GM19372 (cell line): Measurements from ENCODE around the gene CELF2.
A peak's percentile ranks its signal among the peaks of the same experiment; 100 is the strongest.

Experiments used
- ATAC-seq: cut with Tn5 transposase; IDR thresholded peaks from one replicate; pipeline ENCODE4 v1.9.1; 2021; ENCODE audit warnings: mild to moderate bottlenecking, low read depth, moderate library complexity; ENCODE audit not compliant: unreplicated experiment

The CELF2 gene

DNA sequence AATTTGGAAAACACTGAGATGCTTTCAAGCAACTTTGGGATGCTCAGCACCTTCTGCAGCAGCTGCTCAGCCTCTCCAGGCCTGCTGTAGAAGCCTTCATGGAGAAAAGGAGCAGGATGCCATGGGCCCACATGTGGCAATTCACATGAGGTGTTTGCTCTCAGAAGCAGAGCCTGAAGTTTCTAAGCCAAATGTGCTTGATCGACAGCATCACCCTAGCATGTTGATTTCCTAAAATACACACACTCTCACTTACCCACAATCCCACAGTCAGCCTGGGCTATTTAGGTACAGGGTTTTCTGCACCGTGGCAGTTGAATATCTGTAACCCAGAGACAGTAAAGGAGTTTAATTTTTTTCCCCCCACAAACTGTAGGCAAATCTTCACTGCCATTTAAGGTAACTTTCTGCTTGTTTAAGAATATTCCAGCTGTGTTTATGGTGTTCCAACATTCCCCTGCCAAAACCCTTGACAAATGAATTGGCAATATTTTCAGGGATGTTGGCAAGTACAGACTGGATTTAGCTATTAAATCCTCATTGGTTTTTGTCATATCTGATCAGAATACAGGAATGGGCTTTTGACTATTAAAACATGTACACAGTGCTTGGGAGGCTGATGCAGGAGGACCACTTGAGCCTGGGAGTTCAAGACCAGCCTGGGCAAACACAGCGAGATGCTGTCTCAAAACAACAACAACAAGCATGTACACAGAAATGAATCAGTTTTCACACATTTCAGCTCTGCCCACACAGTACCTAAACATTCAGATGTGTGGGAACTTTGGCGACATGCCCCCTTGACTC lies 244.2 kb downstream of the CELF2 start:
- ATAC-seq, result peak; percentile 42

DNA sequence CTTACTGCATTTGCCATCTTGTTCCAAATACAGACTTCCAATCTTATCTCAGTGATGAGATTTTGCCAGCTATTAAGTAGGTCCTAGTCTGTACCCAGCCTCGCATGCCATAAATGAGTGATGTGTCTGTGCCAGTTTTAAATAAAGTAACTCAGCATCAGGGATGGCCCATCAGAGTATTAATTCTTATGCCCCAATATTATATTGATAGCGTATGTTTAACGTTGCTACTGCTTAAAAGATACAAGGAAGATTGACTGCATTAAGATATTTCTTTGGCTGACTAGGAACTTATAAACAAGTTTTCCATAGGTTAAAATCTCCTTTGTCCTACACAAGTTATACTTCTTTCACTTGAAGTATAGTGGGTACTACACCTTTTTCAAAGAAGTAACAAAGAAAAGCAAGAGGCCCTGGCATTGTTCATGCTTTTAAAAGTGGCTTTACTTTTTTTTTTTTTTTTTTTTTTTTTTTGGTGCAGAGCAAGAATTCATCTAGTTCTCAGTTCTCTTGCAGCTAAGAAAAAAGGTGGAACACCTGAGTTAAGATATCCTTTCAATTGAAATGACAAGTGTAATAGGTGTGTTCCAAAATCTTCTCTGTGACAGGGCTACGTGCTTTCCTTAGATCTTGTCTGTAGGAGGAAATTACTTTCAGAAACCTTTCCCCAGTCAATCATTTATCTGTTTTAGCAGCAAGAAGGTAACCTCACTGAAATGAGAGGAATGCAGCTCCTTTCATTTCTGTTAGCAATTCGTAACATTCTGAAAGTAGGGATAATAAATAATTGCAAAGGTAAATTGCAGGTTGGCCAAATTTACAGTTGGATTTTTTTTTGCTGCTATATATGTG lies 245.0 kb downstream of the CELF2 start:
- no peak for ATAC-seq

DNA sequence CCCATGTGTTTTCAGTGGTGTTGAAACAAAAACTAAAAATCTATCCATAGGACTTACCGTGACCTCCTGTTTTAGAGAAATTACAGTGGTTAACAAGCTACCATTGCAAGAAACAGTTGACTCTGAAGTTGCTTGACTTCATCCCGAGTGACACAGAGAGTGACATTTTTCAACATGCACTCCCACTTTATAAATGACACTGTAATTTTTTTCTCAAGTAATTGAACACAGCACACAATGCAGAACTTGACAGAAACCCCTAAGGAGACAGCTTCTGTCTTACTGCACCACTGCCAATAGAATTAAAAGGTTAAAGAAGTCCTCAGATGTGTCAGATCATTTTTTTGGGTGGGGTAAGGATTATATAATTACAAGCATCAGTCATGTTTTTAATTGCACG lies 246.1 kb downstream of the CELF2 start:
- no peak for ATAC-seq

DNA sequence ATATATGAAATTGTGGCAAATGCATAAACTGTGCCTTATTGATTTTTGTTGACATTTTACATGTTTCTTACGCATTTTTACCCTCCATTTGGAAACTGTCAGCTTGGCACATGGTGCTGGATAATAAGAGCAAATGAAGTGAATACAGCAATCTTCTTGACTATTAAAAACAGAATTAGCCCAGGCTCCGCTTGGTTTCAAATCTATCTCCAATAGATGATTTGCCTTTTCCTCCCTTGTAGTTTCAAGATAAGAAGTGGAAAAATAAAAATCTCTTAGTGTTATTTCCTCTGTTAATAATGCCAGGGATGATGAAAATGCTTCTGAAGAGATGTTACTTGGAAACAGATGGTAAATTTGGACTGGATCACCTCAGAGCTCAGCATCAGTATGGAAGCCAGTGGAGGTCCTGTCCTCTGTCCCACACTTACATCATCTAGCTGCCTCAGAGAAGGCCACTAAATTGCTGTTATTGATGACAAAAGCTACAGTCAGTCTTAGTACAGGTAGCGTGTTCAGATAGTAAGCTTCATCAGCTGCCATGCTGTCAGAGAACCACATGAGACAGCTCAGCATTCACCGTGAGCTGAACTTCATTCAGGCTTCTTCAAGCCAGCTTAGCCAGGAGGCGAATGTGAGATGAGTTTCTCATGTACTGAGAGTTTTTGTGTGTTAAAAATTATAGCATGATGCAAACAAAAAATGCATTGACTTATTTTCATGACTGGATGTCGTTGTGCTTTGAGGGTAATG lies 246.8 kb downstream of the CELF2 start:
- ATAC-seq, result no peak

DNA sequence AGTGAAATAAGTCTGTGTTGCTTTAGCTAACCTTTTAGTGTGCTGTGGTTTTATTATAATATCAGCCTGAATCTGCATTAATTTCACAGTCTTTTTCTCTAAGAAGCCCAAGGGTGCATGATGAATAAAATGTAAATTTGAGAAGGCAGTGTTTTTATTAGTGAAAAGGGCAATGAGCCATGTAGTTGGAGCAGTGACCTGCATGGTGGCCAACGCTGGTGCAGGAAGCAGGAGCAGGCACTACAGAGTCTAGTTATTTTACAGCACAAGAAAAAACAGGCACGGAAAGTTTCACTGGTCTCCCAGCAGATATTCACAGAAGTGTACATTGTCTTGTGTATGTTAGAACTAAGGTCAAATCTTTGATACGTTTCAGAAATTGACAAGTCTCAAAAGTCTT lies 247.8 kb downstream of the CELF2 start:
- no peak for ATAC-seq

DNA sequence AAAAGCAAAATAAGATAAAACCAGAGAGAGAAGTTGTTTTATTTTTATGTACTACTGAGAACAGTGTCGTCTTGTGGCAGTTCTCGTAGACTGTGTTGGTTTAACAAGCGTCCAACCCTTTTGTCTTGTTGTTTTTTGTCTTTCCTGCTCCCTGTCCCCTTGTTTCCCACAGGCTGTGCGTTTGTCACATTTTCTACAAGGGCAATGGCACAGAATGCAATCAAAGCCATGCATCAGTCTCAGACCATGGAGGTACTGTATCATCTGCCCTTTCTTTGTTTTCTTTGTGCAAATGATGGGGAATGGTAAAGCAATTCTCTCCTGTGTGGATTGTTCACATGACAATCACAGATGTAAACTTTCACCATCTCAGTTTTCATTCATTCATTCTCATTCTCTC lies 248.8 kb downstream of the CELF2 start:
- no peak for ATAC-seq

DNA sequence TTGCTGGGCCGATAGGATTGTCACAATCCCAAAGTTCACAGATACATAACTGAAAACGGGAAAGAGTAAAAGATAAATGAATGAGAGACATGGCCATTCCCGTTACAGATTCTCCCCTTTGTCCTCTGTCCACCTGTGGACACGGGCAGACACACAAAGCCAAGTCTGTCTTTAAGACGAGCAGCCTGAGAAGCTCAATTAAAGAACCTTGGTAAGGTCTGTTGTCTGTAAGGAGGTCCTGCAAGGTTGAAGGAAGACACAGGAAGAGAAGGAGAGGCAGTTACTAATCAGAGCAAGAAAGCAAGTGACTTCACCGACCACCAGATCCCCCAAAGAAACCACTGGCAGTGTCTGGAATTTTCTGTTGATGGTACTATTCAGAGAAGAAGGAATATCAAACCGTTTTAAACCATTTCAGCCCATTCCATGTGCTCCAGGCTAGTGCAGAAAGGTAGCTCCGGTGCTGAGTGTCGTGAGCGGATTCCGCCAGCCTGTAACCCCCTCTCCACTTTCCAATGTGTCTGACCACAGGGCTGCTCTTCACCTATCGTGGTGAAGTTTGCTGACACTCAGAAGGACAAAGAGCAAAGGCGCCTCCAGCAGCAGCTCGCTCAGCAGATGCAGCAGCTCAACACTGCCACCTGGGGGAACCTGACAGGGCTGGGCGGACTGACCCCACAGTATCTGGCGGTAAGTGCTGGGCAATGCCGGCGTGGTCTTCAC lies 252.6 kb downstream of the CELF2 start:
- peak; percentile 46 for ATAC-seq

DNA sequence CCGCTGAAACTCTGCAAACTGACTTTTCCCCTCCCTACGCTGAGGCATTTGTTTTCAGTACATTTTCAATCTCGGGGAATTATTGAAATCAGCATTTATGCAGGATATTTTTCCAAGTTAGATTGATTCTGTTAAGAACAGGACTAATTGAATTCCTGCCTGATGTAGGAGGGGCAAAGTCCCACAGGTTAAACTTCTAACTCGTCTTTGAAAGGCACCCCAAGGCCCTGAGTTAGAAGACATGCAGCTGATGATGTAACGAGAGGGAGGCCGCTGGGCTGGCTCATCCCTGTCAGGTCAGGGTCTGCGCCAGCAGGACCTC lies 253.1 kb downstream of the CELF2 start:
- ATAC-seq, result no peak

DNA sequence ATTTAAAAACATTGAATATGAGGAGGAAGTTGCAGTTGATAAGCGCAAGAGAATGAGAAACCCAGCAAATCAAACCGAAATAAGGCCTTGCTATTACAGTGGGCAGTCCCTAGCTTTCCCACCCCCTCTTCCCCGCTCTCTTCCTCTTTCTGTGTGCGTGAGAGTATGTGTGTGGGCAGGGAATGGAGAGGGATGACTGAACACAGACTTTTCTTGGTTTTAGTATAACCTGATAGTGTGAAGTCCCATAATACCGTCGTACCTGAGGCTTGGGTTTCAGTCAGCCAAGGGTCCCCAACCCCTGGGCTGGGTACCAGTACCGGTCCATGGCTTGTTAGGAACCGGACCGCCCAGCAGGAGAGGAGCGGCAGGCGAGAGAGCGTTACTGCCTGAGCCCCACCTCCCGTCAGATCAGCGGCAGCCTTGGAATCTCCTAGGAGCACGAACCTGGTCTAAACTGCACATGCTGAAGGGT lies 255.3 kb downstream of the CELF2 start:
- ATAC-seq, result peak; percentile 59

DNA sequence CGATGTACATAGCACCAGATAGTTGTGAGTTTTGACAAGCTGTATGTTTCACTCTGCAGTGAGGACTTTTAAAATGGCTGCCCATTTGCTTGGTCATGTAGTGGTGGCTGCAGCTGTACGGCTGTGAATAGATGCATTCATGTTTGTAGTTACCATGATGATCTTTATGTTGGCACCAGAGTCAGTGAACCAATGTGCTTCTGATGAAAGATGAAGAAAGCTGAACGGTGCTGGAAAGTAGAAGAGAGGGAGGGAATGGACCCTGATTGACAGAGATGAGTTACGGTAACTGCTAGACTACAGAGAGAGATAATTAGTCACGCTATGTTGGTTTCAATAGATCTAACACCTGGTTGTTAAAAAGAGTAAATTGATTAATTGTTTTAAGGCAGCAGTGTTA lies 256.8 kb downstream of the CELF2 start:
- ATAC-seq, result no peak

DNA sequence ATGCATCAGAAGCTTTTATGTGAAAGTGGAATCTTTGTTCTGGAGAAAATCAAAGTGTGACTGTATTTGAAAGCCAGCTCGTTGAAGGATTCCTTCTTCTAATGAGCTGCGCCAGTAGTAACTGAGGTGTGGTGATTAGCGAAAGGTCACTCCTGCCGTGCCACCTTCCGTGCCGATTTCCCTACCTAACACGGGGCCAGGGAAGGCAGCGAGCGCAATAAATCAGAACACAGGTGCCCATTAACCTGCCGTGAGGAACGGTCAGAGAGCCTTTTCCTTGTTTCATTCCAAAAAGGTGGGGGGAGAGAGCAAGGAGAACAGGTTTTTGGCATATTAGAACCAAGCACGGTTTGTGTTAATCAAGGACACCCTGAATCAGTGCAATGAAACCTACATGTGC lies 258.0 kb downstream of the CELF2 start:
- no peak for ATAC-seq

DNA sequence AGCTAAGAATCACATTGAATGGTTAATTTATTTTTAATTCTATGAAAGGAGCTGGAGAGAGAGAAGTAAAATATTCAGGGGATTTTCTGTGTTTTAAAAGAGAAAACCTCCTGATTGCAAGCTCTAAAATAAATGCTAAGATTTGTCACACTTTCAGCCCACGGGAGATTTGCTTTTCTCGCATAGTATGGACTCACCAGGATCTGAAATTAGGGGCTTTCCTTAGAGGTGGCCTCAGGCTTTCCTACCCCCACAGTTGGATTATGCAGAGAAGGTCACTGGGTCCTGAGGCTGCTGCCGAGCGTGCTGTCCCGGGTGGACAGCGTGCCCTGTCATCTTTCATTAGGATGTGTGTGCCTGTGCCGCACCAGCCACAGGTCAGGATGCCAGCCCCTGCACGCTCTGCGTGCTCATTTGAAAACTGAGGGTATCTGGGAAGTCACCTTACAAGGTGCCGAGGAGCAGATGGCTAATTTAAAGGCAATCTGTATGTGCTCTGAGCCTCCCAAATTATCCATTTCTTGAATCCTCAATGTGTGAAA lies 258.8 kb downstream of the CELF2 start:
- ATAC-seq, result no peak

DNA sequence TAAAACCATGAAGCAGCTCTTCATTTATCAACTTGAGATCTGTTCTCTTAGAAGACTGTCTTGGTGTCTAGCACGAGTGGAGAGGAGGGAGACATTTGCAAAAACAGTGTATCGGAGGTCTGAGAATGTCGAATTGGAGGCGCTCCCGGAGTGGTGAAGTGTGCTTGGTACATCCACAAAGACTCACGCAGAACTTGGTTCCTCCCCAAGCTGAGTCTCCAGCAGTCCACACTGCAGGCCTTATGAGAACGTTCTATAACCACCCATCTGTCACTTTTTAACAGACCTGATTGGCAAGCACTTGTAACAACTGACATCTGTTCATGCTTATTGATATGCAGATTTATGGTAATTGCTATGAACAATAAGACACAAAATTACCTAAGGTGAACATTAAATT lies 261.6 kb downstream of the CELF2 start:
- ATAC-seq, result no peak

DNA sequence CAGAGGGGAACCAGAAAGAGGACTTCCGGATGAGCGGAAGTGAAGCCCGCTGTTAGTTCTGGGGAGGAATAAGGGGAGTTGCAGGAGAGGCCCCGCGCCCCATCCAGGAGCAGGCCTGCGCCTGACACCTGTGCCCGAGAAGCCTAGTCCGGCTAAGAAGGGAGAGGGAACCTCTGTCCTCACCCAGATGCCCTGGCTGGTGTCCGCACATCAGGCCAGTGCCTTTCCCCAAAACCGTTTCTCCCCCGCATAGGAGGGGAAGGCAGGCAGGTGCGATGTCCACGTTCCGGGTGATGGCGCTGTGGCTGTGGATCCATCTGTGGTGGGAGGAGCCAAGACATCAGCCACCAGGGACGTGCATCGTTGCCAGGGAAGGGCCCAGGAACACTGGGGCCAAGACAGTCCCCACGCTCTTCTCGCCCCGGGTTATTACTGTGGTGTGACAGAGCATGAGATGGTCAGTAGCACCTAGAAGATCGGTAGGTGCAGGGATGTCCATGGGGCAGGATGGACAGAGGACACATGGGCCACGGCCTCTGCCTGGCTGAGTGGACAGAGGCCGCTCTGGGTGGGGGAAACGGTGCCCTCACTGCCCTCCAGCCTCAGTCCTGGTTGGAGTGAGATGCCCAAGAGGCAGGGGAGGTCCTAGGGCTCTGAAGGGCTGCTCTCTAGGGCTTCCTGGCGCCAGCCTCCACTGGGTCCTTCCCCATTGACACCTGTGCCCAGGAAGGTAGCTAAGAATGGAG lies 262.7 kb downstream of the CELF2 start:
- ATAC-seq, result no peak

DNA sequence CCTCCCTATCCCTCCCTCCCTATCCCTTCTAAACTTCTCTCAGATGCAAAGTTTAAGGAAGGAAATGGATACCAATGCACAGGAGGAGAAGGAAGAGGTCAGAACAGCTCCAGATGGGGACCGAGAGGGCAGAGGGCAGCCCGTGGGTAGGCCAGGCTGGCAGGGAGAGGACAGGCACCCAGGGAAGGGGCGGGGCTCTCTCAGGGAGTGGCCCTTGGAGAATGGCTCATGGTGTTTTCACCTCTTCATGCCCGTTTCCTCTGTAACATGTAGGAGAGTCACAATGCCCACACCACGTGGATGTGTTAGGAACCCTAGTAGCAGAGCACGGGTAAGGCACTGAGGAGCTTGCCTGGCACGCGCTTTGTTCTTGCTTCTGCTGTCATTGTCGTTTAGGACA lies 264.5 kb downstream of the CELF2 start:
- no peak for ATAC-seq

DNA sequence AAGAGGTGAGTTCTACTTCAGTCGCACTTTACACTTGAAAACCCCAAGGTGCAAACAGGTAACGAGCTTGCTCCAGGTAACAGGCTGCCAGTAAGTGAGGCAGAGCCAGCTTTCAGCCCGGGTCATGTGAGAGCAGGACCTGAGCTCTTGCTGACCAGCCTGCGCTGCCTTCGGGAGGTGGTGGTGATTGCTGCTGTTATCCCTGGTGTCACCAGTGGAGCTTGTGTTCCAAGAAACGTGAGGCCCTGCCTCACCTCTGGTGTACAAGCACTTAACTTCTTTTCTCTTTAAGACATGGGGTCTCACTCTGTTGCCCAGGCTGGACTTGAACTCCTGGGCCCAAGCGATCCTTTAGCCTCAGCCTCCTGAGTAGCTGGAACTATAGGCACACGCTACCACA lies 265.0 kb downstream of the CELF2 start:
- no peak for ATAC-seq

DNA sequence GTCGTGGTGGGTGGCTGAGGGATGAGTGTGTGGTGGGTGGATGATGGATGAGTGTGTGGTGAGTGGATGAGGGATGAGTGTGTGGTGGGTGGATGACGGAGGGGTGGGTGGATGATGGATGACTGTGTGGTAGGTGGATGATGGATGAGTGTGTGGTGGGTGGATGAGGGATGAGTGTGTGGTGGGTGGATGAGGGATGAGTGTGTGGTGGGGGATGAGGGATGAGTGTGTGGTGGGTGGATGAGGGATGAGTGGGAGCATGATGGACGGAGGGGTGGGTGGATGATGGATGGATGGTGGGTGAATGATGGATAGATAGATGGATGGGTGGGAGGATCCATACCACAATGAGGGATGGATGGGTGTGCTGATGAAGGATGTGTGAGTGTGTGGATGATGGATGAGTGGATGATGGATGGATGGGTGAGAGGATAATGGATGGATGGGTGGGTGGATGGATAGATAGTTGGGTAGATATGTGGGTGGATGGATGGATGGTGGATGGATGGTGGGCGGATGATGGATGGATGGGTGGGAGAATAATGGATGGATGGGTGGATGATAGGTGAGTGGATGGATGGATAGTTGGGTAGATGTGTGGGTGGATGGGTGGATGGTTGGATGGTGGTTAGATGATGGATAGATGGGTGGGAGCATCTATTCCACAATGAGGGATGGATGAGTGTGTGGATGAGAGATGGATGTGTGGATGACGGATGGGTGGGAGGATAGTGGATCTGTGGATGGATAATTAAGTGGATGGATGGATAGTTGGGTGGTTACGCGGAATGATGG lies 266.8 kb downstream of the CELF2 start:
- no peak for ATAC-seq

DNA sequence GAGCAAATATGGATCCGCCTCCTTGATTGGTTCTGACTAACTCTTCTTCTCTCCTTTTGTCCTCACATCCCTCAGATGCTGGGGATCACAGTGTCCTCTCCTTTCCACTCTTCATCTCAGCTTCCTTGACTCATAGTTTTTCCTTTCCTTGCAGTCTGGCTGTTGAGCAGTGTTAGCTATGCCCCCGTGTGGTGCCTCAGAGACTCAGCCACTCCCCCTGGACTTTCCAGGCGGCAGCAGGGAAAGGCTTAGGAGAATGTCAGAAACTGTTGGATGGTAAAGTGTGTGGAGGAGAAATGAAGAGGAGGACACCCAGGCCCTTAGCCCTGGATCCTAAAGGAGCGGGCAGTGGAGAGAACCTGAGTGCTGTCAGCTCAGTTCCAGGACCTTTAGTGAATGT lies 267.5 kb downstream of the CELF2 start:
- no peak for ATAC-seq
